ENCODE results near the gene ARL4C.

- no peak for TF ChIP-seq CTCF (conservative IDR thresholded peaks at IDR 0.05; ENCODE audit: low read length)
- TF ChIP-seq EZH2phosphoT487 (IDR thresholded peaks at IDR 0.05; ENCODE audit: borderline replicate concordance) = no peak
Measured at GRCh38 chr2:234488486-234488885, 8.4 kb downstream of the ARL4C start.
